Measurements from ENCODE around the gene TP73.

Gene TP73

DNA sequence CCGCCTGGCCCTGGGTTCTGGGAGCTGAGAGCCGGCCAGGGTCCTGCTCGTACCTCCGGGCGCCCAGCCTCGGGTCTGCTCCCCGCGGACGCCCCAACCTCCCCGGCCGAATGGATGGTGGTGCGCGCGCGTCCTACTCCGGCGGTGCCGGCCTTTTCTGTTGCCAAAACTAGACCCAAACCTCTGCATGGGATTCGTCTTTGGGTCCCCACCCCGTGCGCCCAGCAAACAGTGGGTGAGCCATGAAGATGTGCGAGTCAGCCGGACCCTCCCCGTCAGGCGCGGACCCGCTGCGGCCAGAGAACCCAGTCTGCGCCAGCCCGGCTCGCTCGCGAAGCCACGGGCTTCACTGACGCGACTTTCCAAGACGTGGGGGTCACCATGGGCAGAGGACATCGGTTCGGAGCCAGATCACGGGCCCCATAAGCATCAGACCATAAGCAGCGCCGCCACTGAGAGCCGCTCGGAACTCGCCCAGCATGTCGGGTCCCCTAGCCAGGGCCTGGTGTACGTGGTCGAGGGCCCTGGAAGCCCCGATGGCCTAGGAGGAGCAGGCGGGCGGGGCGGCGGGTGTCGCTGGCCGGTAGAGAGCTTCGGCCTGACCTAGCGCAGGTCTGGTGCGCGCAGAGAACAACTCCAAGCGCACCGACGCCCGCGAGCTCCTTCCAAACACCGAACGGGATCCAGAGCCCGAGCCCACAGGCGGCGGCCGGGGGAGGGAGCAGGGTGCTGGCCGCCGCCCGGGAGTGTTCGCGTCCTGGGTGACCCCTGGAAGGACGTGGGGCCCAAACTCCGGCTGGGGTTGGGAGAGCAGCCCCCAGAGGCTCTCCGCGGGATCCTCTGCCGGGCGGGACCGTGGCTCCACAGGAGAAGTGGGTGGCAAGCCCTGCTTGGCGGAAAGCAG lies 1.0 kb upstream of the TP73 start:
- H3K9ac ChIP-seq (ENCODE audit: low read length), result no peak overlapping the region
- H3K27ac ChIP-seq (ENCODE audit: low read length), result no peak overlapping the region
- H3K36me3 ChIP-seq (ENCODE audit: control insufficient read depth, low read depth, low read length), result peaks cover 8% of the 10 kb centered on the region
- H3K4me1 ChIP-seq (ENCODE audit: control insufficient read depth, low read depth, low read length), result peaks cover 4% of the 10 kb centered on the region
- H3K4me3 ChIP-seq (ENCODE audit: low read length), result peak overlapping the region; percentile 50
- no peaks in the 10 kb centered on the region for H3K9me3 ChIP-seq (ENCODE audit: control insufficient read depth, low read depth, low read length)
- H3K27me3 ChIP-seq (ENCODE audit: control insufficient read depth, insufficient read depth, low read length), result peaks cover 70% of the 10 kb centered on the region

- no peak overlapping the region for H3K9ac ChIP-seq (ENCODE audit: low read length)
Observed at GRCh38 chr1:3652548-3653285, 401 bp downstream of the TP73 start.

GRCh38 chr1:3653286-3653618 lies 936 bp downstream of the TP73 start:
- H3K9ac ChIP-seq (ENCODE audit: low read length), result no peak overlapping the region
- peaks cover 4% of the 10 kb centered on the region for H3K4me1 ChIP-seq (ENCODE audit: control insufficient read depth, low read depth, low read length)
- peak overlapping the region; percentile 50 for H3K4me3 ChIP-seq (ENCODE audit: low read length)
- no peak overlapping the region for H3K27ac ChIP-seq (ENCODE audit: low read length)
- peaks cover 89% of the 10 kb centered on the region for H3K27me3 ChIP-seq (ENCODE audit: control insufficient read depth, insufficient read depth, low read length)
- H3K9me3 ChIP-seq (ENCODE audit: control insufficient read depth, low read depth, low read length), result no peaks in the 10 kb centered on the region
- H3K36me3 ChIP-seq (ENCODE audit: control insufficient read depth, low read depth, low read length), result no peaks in the 10 kb centered on the region

More at GRCh38 chr1:3652548-3653285, 401 bp downstream of the TP73 start:
- no peaks in the 10 kb centered on the region for H3K36me3 ChIP-seq (ENCODE audit: control insufficient read depth, low read depth, low read length)
- peaks cover 4% of the 10 kb centered on the region for H3K4me1 ChIP-seq (ENCODE audit: control insufficient read depth, low read depth, low read length)
- H3K4me3 ChIP-seq (ENCODE audit: low read length), result peak overlapping the region; percentile 50
- peaks cover 84% of the 10 kb centered on the region for H3K27me3 ChIP-seq (ENCODE audit: control insufficient read depth, insufficient read depth, low read length)
- H3K27ac ChIP-seq (ENCODE audit: low read length), result no peak overlapping the region
- no peaks in the 10 kb centered on the region for H3K9me3 ChIP-seq (ENCODE audit: control insufficient read depth, low read depth, low read length)

GRCh38 chr1:3654549-3655281 lies 2.4 kb downstream of the TP73 start:
- H3K9ac ChIP-seq (ENCODE audit: low read length), result no peak overlapping the region
- peaks cover 95% of the 10 kb centered on the region for H3K27me3 ChIP-seq (ENCODE audit: control insufficient read depth, insufficient read depth, low read length)
- H3K4me3 ChIP-seq (ENCODE audit: low read length), result no peak overlapping the region
- no peaks in the 10 kb centered on the region for H3K4me1 ChIP-seq (ENCODE audit: control insufficient read depth, low read depth, low read length)
- H3K9me3 ChIP-seq (ENCODE audit: control insufficient read depth, low read depth, low read length), result no peaks in the 10 kb centered on the region
- H3K36me3 ChIP-seq (ENCODE audit: control insufficient read depth, low read depth, low read length), result no peaks in the 10 kb centered on the region
- H3K27ac ChIP-seq (ENCODE audit: low read length), result no peak overlapping the region

DNA sequence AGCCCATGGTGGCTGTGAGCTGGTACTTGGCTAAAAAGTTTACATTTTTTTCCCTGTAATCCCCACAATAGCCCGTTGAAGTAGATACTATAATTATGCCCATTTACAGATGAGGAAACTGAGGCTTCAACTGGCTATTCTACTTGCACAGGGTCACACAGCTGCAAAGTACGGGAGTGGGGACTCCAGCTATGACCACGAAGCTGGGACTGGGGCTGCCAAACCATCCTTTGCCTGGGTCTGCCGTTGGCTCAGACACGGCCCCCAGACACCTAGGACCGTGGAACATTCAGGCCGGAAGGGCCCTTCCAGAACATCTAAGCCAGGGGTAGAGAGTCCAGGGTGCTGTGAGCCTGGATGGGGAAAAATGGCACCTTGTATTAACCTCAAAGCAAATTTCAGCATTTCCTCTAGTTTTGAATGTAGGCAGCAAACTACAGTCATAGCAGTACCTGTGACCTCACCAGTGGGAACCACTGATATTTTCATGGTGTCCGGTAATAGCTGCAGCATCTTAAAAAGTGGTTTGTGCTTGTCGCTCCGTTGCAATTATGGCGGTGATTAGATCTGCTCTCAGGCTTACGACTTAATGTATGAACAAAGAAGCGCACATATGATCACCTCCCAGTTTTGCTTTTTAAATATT lies 4.3 kb downstream of the TP73 start:
- H3K27ac ChIP-seq (ENCODE audit: low read length), result no peak overlapping the region
- H3K4me1 ChIP-seq (ENCODE audit: control insufficient read depth, low read depth, low read length), result no peaks in the 10 kb centered on the region
- peaks cover 92% of the 10 kb centered on the region for H3K27me3 ChIP-seq (ENCODE audit: control insufficient read depth, insufficient read depth, low read length)
- H3K9me3 ChIP-seq (ENCODE audit: control insufficient read depth, low read depth, low read length), result no peaks in the 10 kb centered on the region
- no peaks in the 10 kb centered on the region for H3K36me3 ChIP-seq (ENCODE audit: control insufficient read depth, low read depth, low read length)
- H3K4me3 ChIP-seq (ENCODE audit: low read length), result no peak overlapping the region
- no peak overlapping the region for H3K9ac ChIP-seq (ENCODE audit: low read length)

- Histone ChIP-seq H3K27ac (ENCODE audit: low read length) (no peak overlapping the region), H3K4me1 (ENCODE audit: control insufficient read depth, low read depth, low read length) (no peaks in the 10 kb centered on the region), H3K36me3 (ENCODE audit: control insufficient read depth, low read depth, low read length) (no peaks in the 10 kb centered on the region), H3K27me3 (ENCODE audit: control insufficient read depth, insufficient read depth, low read length) (peaks cover 86% of the 10 kb centered on the region), H3K9ac (ENCODE audit: low read length) (no peak overlapping the region), H3K9me3 (ENCODE audit: control insufficient read depth, low read depth, low read length) (no peaks in the 10 kb centered on the region), H3K4me3 (ENCODE audit: low read length) (no peak overlapping the region)
Observed at GRCh38 chr1:3657096-3657475, 4.8 kb downstream of the TP73 start.

DNA sequence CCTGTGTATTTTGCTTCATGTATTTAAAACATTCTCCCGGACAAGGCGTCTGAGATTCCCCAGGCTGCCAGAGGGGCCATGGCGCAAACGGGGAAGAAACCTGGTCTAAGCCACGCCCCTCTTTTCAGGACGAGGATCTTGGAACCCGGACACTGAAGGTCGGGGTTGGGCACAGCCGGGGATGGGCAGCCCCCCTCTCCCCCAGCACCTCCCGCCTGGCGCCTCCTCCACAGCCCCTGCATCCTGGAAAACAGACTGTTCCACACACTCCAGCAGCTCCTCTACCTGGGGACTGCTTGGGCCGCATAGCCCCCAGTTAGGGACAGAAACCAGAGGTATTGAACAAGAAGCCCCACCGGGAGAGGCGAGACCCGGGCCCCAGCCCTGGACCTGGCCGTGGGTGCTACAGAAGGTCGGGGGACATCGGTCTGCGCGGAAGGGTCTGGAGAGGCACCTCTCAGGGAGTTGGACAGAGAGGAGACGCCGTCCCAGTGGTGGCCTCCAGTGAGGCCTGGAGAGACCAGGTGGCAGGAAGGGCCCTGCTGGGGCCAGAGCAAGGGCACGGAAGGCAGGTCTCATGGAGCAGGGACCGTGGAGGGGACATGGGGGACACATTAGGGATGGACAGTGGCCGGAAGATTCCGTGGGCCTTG lies 5.4 kb downstream of the TP73 start:
- H3K9ac ChIP-seq (ENCODE audit: low read length), result no peak overlapping the region
- H3K9me3 ChIP-seq (ENCODE audit: control insufficient read depth, low read depth, low read length), result no peaks in the 10 kb centered on the region
- H3K27ac ChIP-seq (ENCODE audit: low read length), result no peak overlapping the region
- no peak overlapping the region for H3K4me3 ChIP-seq (ENCODE audit: low read length)
- no peaks in the 10 kb centered on the region for H3K4me1 ChIP-seq (ENCODE audit: control insufficient read depth, low read depth, low read length)
- no peaks in the 10 kb centered on the region for H3K36me3 ChIP-seq (ENCODE audit: control insufficient read depth, low read depth, low read length)
- H3K27me3 ChIP-seq (ENCODE audit: control insufficient read depth, insufficient read depth, low read length), result peaks cover 80% of the 10 kb centered on the region

GRCh38 chr1:3658231-3658615 lies 5.9 kb downstream of the TP73 start:
- H3K4me1 ChIP-seq (ENCODE audit: control insufficient read depth, low read depth, low read length), result no peaks in the 10 kb centered on the region
- peaks cover 75% of the 10 kb centered on the region for H3K27me3 ChIP-seq (ENCODE audit: control insufficient read depth, insufficient read depth, low read length)
- H3K4me3 ChIP-seq (ENCODE audit: low read length), result no peak overlapping the region
- H3K9me3 ChIP-seq (ENCODE audit: control insufficient read depth, low read depth, low read length), result no peaks in the 10 kb centered on the region
- H3K36me3 ChIP-seq (ENCODE audit: control insufficient read depth, low read depth, low read length), result no peaks in the 10 kb centered on the region
- no peak overlapping the region for H3K9ac ChIP-seq (ENCODE audit: low read length)
- H3K27ac ChIP-seq (ENCODE audit: low read length), result no peak overlapping the region

GRCh38 chr1:3659093-3659492 lies 6.8 kb downstream of the TP73 start:
- Histone ChIP-seq H3K27ac (ENCODE audit: low read length) (no peak overlapping the region), H3K9me3 (ENCODE audit: control insufficient read depth, low read depth, low read length) (no peaks in the 10 kb centered on the region), H3K27me3 (ENCODE audit: control insufficient read depth, insufficient read depth, low read length) (peaks cover 66% of the 10 kb centered on the region), H3K9ac (ENCODE audit: low read length) (no peak overlapping the region), H3K4me3 (ENCODE audit: low read length) (no peak overlapping the region), H3K4me1 (ENCODE audit: control insufficient read depth, low read depth, low read length) (no peaks in the 10 kb centered on the region), H3K36me3 (ENCODE audit: control insufficient read depth, low read depth, low read length) (no peaks in the 10 kb centered on the region)

DNA sequence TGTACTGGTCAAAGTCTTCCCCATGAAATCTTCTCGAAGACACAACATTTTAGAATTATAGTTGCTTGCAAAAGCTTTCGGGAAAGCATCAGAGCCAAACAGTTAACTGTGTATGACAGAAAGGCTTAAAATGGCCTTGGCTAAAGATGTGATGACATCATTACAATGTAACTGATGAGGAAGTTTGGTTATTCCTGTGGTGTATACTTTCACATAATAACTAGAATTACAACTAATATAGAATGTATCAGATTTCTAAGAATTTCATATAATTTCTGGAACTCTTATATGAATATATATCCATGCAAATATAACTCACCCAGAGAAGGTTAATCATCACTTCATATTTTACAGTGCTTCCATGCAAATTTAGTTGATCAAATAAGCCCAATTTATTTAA lies 8.4 kb downstream of the TP73 start:
- Histone ChIP-seq H3K27ac (ENCODE audit: low read length) (no peak overlapping the region), H3K27me3 (ENCODE audit: control insufficient read depth, insufficient read depth, low read length) (peaks cover 50% of the 10 kb centered on the region), H3K9ac (ENCODE audit: low read length) (no peak overlapping the region), H3K9me3 (ENCODE audit: control insufficient read depth, low read depth, low read length) (no peaks in the 10 kb centered on the region), H3K4me1 (ENCODE audit: control insufficient read depth, low read depth, low read length) (no peaks in the 10 kb centered on the region), H3K36me3 (ENCODE audit: control insufficient read depth, low read depth, low read length) (no peaks in the 10 kb centered on the region), H3K4me3 (ENCODE audit: low read length) (no peak overlapping the region)

DNA sequence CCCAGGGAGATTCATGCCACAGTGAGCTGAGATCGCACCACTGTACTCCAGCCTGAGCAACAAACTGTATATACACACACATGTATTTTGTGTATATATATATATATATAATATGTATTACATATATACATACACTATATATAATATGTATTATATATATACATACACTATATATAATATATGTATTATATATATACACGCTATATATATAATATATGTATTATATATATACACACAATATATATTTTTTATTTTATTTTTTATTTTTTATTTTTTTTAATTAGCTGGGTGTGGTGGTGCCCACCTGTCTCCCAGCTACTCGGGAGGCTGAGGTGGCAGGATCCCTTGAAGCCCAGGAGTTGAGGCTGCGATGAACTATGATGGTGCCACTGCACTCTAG lies 9.3 kb downstream of the TP73 start:
- no peaks in the 10 kb centered on the region for H3K4me1 ChIP-seq (ENCODE audit: control insufficient read depth, low read depth, low read length)
- H3K27me3 ChIP-seq (ENCODE audit: control insufficient read depth, insufficient read depth, low read length), result peaks cover 42% of the 10 kb centered on the region

More for the DNA sequence above, 9.3 kb downstream of the TP73 start:
- no peak overlapping the region for H3K27ac ChIP-seq (ENCODE audit: low read length)
- no peaks in the 10 kb centered on the region for H3K36me3 ChIP-seq (ENCODE audit: control insufficient read depth, low read depth, low read length)
- H3K9me3 ChIP-seq (ENCODE audit: control insufficient read depth, low read depth, low read length), result no peaks in the 10 kb centered on the region
- H3K9ac ChIP-seq (ENCODE audit: low read length), result no peak overlapping the region
- H3K4me3 ChIP-seq (ENCODE audit: low read length), result no peak overlapping the region

Data from iPS-18a (cell line).